T-cell (primary cell): ENCODE results near the gene ABHD16B. TPM values are rescaled to one million over a fixed set of nuclear protein-coding genes. Genes with fewer than 3 reads are reported as not detected.

Experiments
- ATAC-seq, 4 experiments: fragments of 200-7000 bp in 3 of 4; fragments of 150-1000 bp in 1 of 4; cut with Tn5 transposase; replicated peaks in 1 of 4; 1 replicate in 3 of 4; 2 replicates in 1 of 4; pipeline ENCODE4 v1.10.0; 2021; ENCODE audit warnings: moderate library complexity in 3 of 4, mild to moderate bottlenecking in 2 of 4, moderate number of reproducible peaks in 1 of 4
- CTCF ChIA-PET, 2 donors: fragments of 300-600 bp; sonication (Branson Sonifier 250); formaldehyde crosslinking; loops; one replicate each; lab custom pipeline; 2022; ENCODE audit warnings: antibody characterized with exemption in 2 of 2; lab: Charles Lee
- POLR2A ChIA-PET, 2 donors: fragments of 300-600 bp; sonication (Branson Sonifier 250); formaldehyde crosslinking; loops; one replicate each; lab custom pipeline; 2022; ENCODE audit warnings: antibody characterized with exemption in 2 of 2; lab: Charles Lee
- DNase-seq, 35 experiments: peaks; one replicate each; pipeline versions ENCODE4 v3.0.0 to v3.0.0-alpha.2; 2013 to 2023
- H3K27ac ChIP-seq: one replicate; pipeline ENCODE4 v1.5.1; 2013; ENCODE audit warnings: low read length
- H3K27me3 ChIP-seq, 2 experiments: replicated peaks in 1 of 2; 1 replicate in 1 of 2; 2 replicates in 1 of 2; pipeline versions ENCODE4 v1.6.1 to v1.7.0; 2013; ENCODE audit warnings: low read length in 1 of 2, mixed read lengths in 1 of 2; ENCODE audit not compliant: control insufficient read depth in 2 of 2, insufficient read depth in 2 of 2; ENCODE audit errors: extremely low read depth in 1 of 2
- H3K36me3 ChIP-seq, 2 donors: 1 replicate in 1 of 2; 2 replicates in 1 of 2; pipeline versions ENCODE4 v1.6.1 to v1.7.0; 2013; ENCODE audit warnings: low read length in 1 of 2; ENCODE audit not compliant: control insufficient read depth in 2 of 2, insufficient read depth in 1 of 2; ENCODE audit errors: extremely low read depth in 1 of 2
- H3K4me1 ChIP-seq, 2 experiments: 1 replicate in 1 of 2; 2 replicates in 1 of 2; pipeline versions ENCODE4 v1.6.1 to v1.7.0; 2013; ENCODE audit warnings: low read length in 2 of 2, mixed read lengths in 1 of 2; ENCODE audit not compliant: insufficient read depth in 2 of 2, control insufficient read depth in 1 of 2; ENCODE audit errors: extremely low read depth in 1 of 2
- H3K4me3 ChIP-seq, 2 donors: 1 replicate in 1 of 2; 2 replicates in 1 of 2; pipeline versions ENCODE4 v1.5.1 to v1.7.0; 2013; ENCODE audit warnings: mild to moderate bottlenecking in 2 of 2, low read length in 1 of 2, moderate library complexity in 1 of 2; ENCODE audit not compliant: control insufficient read depth in 1 of 2; ENCODE audit errors: extremely low read depth in 1 of 2
- H3K9me3 ChIP-seq: 2 replicates; pipeline ENCODE4 v1.7.0; 2013
- H3K27ac Mint-ChIP-seq, 2 donors: one replicate each; pipeline ENCODE4 v1.8.0; 2020 to 2021; ENCODE audit warnings: mild to moderate bottlenecking in 2 of 2, mixed read lengths in 2 of 2
- H3K27me3 Mint-ChIP-seq, 2 donors: one replicate each; pipeline ENCODE4 v1.8.0; 2021 to 2022; ENCODE audit warnings: mixed read lengths in 2 of 2
- H3K36me3 Mint-ChIP-seq: one replicate; pipeline ENCODE4 v1.8.0; 2021; ENCODE audit warnings: mixed read lengths
- H3K4me1 Mint-ChIP-seq, 3 donors: one replicate each; pipeline ENCODE4 v1.8.0; 2020 to 2022; ENCODE audit warnings: mixed read lengths in 3 of 3, mild to moderate bottlenecking in 1 of 3
- H3K4me3 Mint-ChIP-seq, 3 donors: one replicate each; pipeline ENCODE4 v1.8.0; 2020 to 2022; ENCODE audit warnings: mild to moderate bottlenecking in 3 of 3, mixed read lengths in 3 of 3, moderate library complexity in 3 of 3
- H3K9me3 Mint-ChIP-seq, 3 donors: one replicate each; pipeline ENCODE4 v1.8.0; 2020 to 2022; ENCODE audit warnings: mixed read lengths in 3 of 3
- WGBS: methylation state at CpG from one replicate; pipeline ENCODE4 v1.1.5; 2013; ENCODE audit warnings: missing lambda C conversion rate; ENCODE audit not compliant: insufficient coverage; 5-methylcytosine and 5-hydroxymethylcytosine counted together
- total RNA-seq, 35 experiments: library from RNA in 6 of 35; stranded (reverse) in 6 of 35; fragments of 120-200 nt in 1 of 35; gene quantifications; one replicate each; pipeline versions ENCODE4 v1.2.1 to v1.2.4 and lab custom pipeline; 2013 to 2026

Gene ABHD16B
- total RNA-seq, 5 donors from 2014 or later (not counting 1 experiment from before 2014, with no cell fraction given) = not detected

- WGBS = 93% methylated on average over 25 of the region's 27 CpGs
- Mint-ChIP-seq H3K36me3 (peaks cover 27% of the 10 kb centered on the region), H3K4me3 (no peak overlapping the region), H3K27ac (no peak overlapping the region), H3K4me1 (no peaks in the 10 kb centered on the region), H3K27me3 (no peaks in the 10 kb centered on the region), H3K9me3 (no peaks in the 10 kb centered on the region)
- POLR2A ChIA-PET = no interaction called here
- Histone ChIP-seq H3K4me1 (peaks cover 0 to 3% of the 10 kb centered on the region in 2 experiments), H3K4me3 (no peak overlapping the region), H3K27me3 (no peaks in the 10 kb centered on the region), H3K36me3 (peaks cover 34 to 65% of the 10 kb centered on the region in 2 donors), H3K9me3 (no peaks in the 10 kb centered on the region), H3K27ac (no peak overlapping the region)
- ATAC-seq = no peak
- no peak for DNase-seq
- CTCF ChIA-PET = no interaction called here
Observed at GRCh38 chr20:63885264-63886053, 24.2 kb downstream of the ABHD16B start.

- Histone ChIP-seq H3K9me3 (no peaks in the 10 kb centered on the region), H3K36me3 (peaks cover 35 to 71% of the 10 kb centered on the region in 2 donors)
- CTCF ChIA-PET = no interaction called here
Observed at GRCh38 chr20:63886054-63886419, 24.7 kb downstream of the ABHD16B start.

GRCh38 chr20:63886921-63887320 is 25.6 kb downstream of the ABHD16B start:
- ChIA-PET CTCF (no interaction called here), POLR2A (no interaction called here)
- H3K27ac Mint-ChIP-seq = no peak overlapping the region
- H3K9me3 ChIP-seq = no peaks in the 10 kb centered on the region
- peaks cover 0 to 3% of the 10 kb centered on the region in 2 experiments for H3K4me1 ChIP-seq
- H3K27me3 Mint-ChIP-seq = no peaks in the 10 kb centered on the region
- no peak for DNase-seq
- WGBS = 93% methylated on average over 6 of the region's 11 CpGs
- no peaks in the 10 kb centered on the region for H3K9me3 Mint-ChIP-seq
- peaks cover 32 to 74% of the 10 kb centered on the region in 2 donors for H3K36me3 ChIP-seq
- H3K27me3 ChIP-seq = no peaks in the 10 kb centered on the region
- no peaks in the 10 kb centered on the region for H3K4me1 Mint-ChIP-seq
- H3K4me3 Mint-ChIP-seq = no peak overlapping the region
- ATAC-seq = no peak
- no peak overlapping the region for H3K27ac ChIP-seq
- H3K36me3 Mint-ChIP-seq = peaks cover 27% of the 10 kb centered on the region
- no peak overlapping the region for H3K4me3 ChIP-seq

More at GRCh38 chr20:63886054-63886419, 24.7 kb downstream of the ABHD16B start:
- Mint-ChIP-seq H3K4me3 (no peak overlapping the region), H3K36me3 (peaks cover 27% of the 10 kb centered on the region), H3K27me3 (no peaks in the 10 kb centered on the region), H3K9me3 (no peaks in the 10 kb centered on the region), H3K4me1 (no peaks in the 10 kb centered on the region), H3K27ac (no peak overlapping the region)
- DNase-seq = no peak
- H3K4me3 ChIP-seq = no peak overlapping the region
- no peak for ATAC-seq
- H3K27me3 ChIP-seq = no peaks in the 10 kb centered on the region
- WGBS = 93% methylated on average over 11 of the region's 14 CpGs
- POLR2A ChIA-PET = no interaction called here
- H3K27ac ChIP-seq = no peak overlapping the region
- H3K4me1 ChIP-seq = peaks cover 0 to 3% of the 10 kb centered on the region in 2 experiments

- Mint-ChIP-seq H3K36me3 (peaks cover 20% of the 10 kb centered on the region), H3K27me3 (no peaks in the 10 kb centered on the region), H3K4me1 (peaks cover 6 to 7% (median 6%) of the 10 kb centered on the region in 3 donors), H3K9me3 (no peaks in the 10 kb centered on the region), H3K4me3 (no peak overlapping the region), H3K27ac (no peak overlapping the region)
- Histone ChIP-seq H3K9me3 (no peaks in the 10 kb centered on the region), H3K4me3 (no peak overlapping the region), H3K4me1 (peaks cover 0 to 8% of the 10 kb centered on the region in 2 experiments), H3K36me3 (peaks cover 18 to 54% of the 10 kb centered on the region in 2 donors), H3K27ac (no peak overlapping the region), H3K27me3 (no peaks in the 10 kb centered on the region)
- POLR2A ChIA-PET = no interaction called here
- CTCF ChIA-PET = no interaction called here
- WGBS = 94% methylated on average over 22 of the region's 25 CpGs
- no peak for ATAC-seq
- no peak for DNase-seq
Observed at GRCh38 chr20:63889241-63890200, 28.2 kb downstream of the ABHD16B start.

GRCh38 chr20:63890201-63890576 is 28.9 kb downstream of the ABHD16B start:
- no peaks in the 10 kb centered on the region for H3K9me3 Mint-ChIP-seq
- no peak overlapping the region for H3K27ac Mint-ChIP-seq
- DNase-seq = no peak
- ATAC-seq = no peak
- peaks cover 19% of the 10 kb centered on the region for H3K36me3 Mint-ChIP-seq
- Histone ChIP-seq H3K36me3 (peaks cover 16 to 47% of the 10 kb centered on the region in 2 donors), H3K4me3 (no peak overlapping the region), H3K4me1 (peaks cover 0 to 8% of the 10 kb centered on the region in 2 experiments), H3K9me3 (no peaks in the 10 kb centered on the region), H3K27me3 (no peaks in the 10 kb centered on the region), H3K27ac (no peak overlapping the region)
- peaks cover 7 to 8% (median 7%) of the 10 kb centered on the region in 3 donors for H3K4me1 Mint-ChIP-seq
- H3K27me3 Mint-ChIP-seq = no peaks in the 10 kb centered on the region
- POLR2A ChIA-PET = no interaction called here
- 100% methylated on average over 4 of the region's 7 CpGs for WGBS
- CTCF ChIA-PET = no interaction called here
- H3K4me3 Mint-ChIP-seq = no peak overlapping the region

GRCh38 chr20:63890616-63891015 is 29.3 kb downstream of the ABHD16B start:
- H3K4me1 Mint-ChIP-seq = peaks cover 7 to 8% (median 7%) of the 10 kb centered on the region in 3 donors
- no peaks in the 10 kb centered on the region for H3K9me3 Mint-ChIP-seq
- Histone ChIP-seq H3K27me3 (no peaks in the 10 kb centered on the region), H3K4me3 (no peak overlapping the region), H3K27ac (no peak overlapping the region), H3K36me3 (peaks cover 16 to 44% of the 10 kb centered on the region in 2 donors), H3K9me3 (no peaks in the 10 kb centered on the region), H3K4me1 (peaks cover 0 to 8% of the 10 kb centered on the region in 2 experiments)
- no peak overlapping the region for H3K4me3 Mint-ChIP-seq
- H3K36me3 Mint-ChIP-seq = peaks cover 19% of the 10 kb centered on the region
- CTCF ChIA-PET = no interaction called here
- H3K27me3 Mint-ChIP-seq = no peaks in the 10 kb centered on the region
- DNase-seq = no peak
- no peak for ATAC-seq
- POLR2A ChIA-PET = no interaction called here
- WGBS = 93% methylated on average over 2 of the region's 7 CpGs
- no peak overlapping the region for H3K27ac Mint-ChIP-seq
